Measurements from ENCODE around the gene STK32B.

The STK32B gene

GRCh38 chr4:5184606-5185005, 133.3 kb downstream of the STK32B start:
- H3K27ac ChIP-seq: no peak overlapping the region
- no peak for TF ChIP-seq CTCF (conservative IDR thresholded peaks at IDR 0.05)

- no peak for TF ChIP-seq CTCF (conservative IDR thresholded peaks at IDR 0.05)
- H3K27ac ChIP-seq: no peak overlapping the region
Observed at GRCh38 chr4:5185551-5185950, 134.3 kb downstream of the STK32B start.

GRCh38 chr4:5186271-5187064, 135.2 kb downstream of the STK32B start:
- no peak for TF ChIP-seq CTCF (conservative IDR thresholded peaks at IDR 0.05)
- no peak overlapping the region for H3K27ac ChIP-seq

- H3K27ac ChIP-seq: no peak overlapping the region
Observed at GRCh38 chr4:5188130-5188529, 136.8 kb downstream of the STK32B start.

GRCh38 chr4:5191831-5192230, 140.6 kb downstream of the STK32B start:
- no peak for TF ChIP-seq CTCF (conservative IDR thresholded peaks at IDR 0.05)
- H3K27ac ChIP-seq: no peak overlapping the region

More at GRCh38 chr4:5188130-5188529, 136.8 kb downstream of the STK32B start:
- TF ChIP-seq CTCF (conservative IDR thresholded peaks at IDR 0.05): no peak

- TF ChIP-seq CTCF (conservative IDR thresholded peaks at IDR 0.05): no peak
- no peak overlapping the region for H3K27ac ChIP-seq
Observed at GRCh38 chr4:5192271-5192670, 141.0 kb downstream of the STK32B start.

- H3K27ac ChIP-seq: no peak overlapping the region
- no peak for TF ChIP-seq CTCF (conservative IDR thresholded peaks at IDR 0.05)
Observed at GRCh38 chr4:5192678-5193077, 141.4 kb downstream of the STK32B start.
